Liver (tissue), 9 donors: ENCODE measurements around the gene ZNF219. TPM values are rescaled to one million over a fixed set of nuclear protein-coding genes. Genes with fewer than 3 reads are reported as not detected.

Experiments
- DNase-seq: peaks from one replicate; pipeline ENCODE4 v3.0.0-alpha.2; 2017; ENCODE audit warnings: low spot score
- H3K27ac ChIP-seq, 2 donors: one replicate each; pipeline ENCODE4 v1.7.0; 2013; ENCODE audit warnings: inconsistent platforms in 2 of 2, low read length in 2 of 2, control low read depth in 1 of 2, low read depth in 1 of 2, mild to moderate bottlenecking in 1 of 2
- H3K27me3 ChIP-seq, 4 donors: one replicate each; pipeline versions ENCODE4 v1.6.1 to v1.7.0; 2013; ENCODE audit warnings: low read length in 3 of 4, inconsistent platforms in 1 of 4, mild to moderate bottlenecking in 1 of 4, moderate library complexity in 1 of 4; ENCODE audit not compliant: control insufficient read depth in 4 of 4, insufficient read depth in 4 of 4
- H3K36me3 ChIP-seq, 4 donors: one replicate each; pipeline versions ENCODE4 v1.6.1 to v1.7.0; 2013; ENCODE audit warnings: low read length in 3 of 4, mild to moderate bottlenecking in 3 of 4, low read depth in 1 of 4, moderate library complexity in 1 of 4; ENCODE audit not compliant: control insufficient read depth in 4 of 4, insufficient read depth in 3 of 4
- H3K4me1 ChIP-seq, 4 donors: one replicate each; pipeline versions ENCODE4 v1.6.1 to v1.7.0; 2013; ENCODE audit warnings: low read length in 3 of 4, mild to moderate bottlenecking in 3 of 4, moderate library complexity in 1 of 4; ENCODE audit not compliant: control insufficient read depth in 4 of 4, insufficient read depth in 4 of 4
- H3K4me3 ChIP-seq, 3 donors: one replicate each; pipeline versions ENCODE4 v1.6.1 to v1.7.0; 2013; ENCODE audit warnings: low read length in 3 of 3, control low read depth in 1 of 3, low read depth in 1 of 3, mild to moderate bottlenecking in 1 of 3
- H3K9ac ChIP-seq, 2 donors: one replicate each; pipeline ENCODE4 v1.7.0; 2013; ENCODE audit warnings: low read length in 2 of 2, mild to moderate bottlenecking in 2 of 2, moderate library complexity in 2 of 2, control low read depth in 1 of 2, low read depth in 1 of 2
- H3K9me3 ChIP-seq, 4 donors: one replicate each; pipeline versions ENCODE4 v1.6.1 to v1.7.0; 2013; ENCODE audit warnings: low read length in 3 of 4; ENCODE audit not compliant: control insufficient read depth in 4 of 4
- EGR1 ChIP-seq, 2 donors: IDR thresholded peaks; 2 replicates each; pipeline ENCODE4 v1.6.1; 2016 to 2018; ENCODE audit warnings: antibody characterized with exemption in 2 of 2, low read depth in 2 of 2
- FOXA2 ChIP-seq: IDR thresholded peaks from 2 replicates; pipeline ENCODE4 v1.6.1; 2016; ENCODE audit warnings: antibody characterized with exemption
- HNF4A ChIP-seq, 2 donors: conservative IDR thresholded peaks; 2 replicates each; pipeline ENCODE4 v1.6.1; 2016; ENCODE audit warnings: antibody characterized with exemption in 2 of 2, mild to moderate bottlenecking in 2 of 2
- HNF4G ChIP-seq: IDR thresholded peaks from 2 replicates; pipeline ENCODE4 v1.6.1; 2016; ENCODE audit warnings: antibody characterized with exemption
- MAX ChIP-seq: IDR thresholded peaks from 2 replicates; pipeline ENCODE4 v1.6.1; 2016; ENCODE audit warnings: antibody characterized with exemption
- RAD21 ChIP-seq, 2 donors: IDR thresholded peaks; 2 replicates each; pipeline ENCODE4 v1.6.1; 2016; ENCODE audit warnings: antibody characterized with exemption in 2 of 2, mild to moderate bottlenecking in 2 of 2
- RXRA ChIP-seq, 2 donors: IDR thresholded peaks; 2 replicates each; pipeline ENCODE4 v1.6.1; 2017 to 2018; ENCODE audit warnings: antibody characterized with exemption in 2 of 2, mild to moderate bottlenecking in 1 of 2
- SP1 ChIP-seq: IDR thresholded peaks from 2 replicates; pipeline ENCODE4 v1.6.1; 2018; ENCODE audit warnings: antibody characterized with exemption, mild to moderate bottlenecking
- YY1 ChIP-seq: IDR thresholded peaks from 2 replicates; pipeline ENCODE4 v1.6.1; 2016; ENCODE audit warnings: antibody characterized with exemption, mild to moderate bottlenecking
- ZBTB33 ChIP-seq: IDR thresholded peaks from 2 replicates; pipeline ENCODE4 v1.6.1; 2016; ENCODE audit warnings: antibody characterized with exemption
- WGBS: extraction: QIAGEN DNeasy Blood & Tissue Kit; methylation state at CpG from one replicate; pipeline ENCODE4 v1.1.7; 2013; 5-methylcytosine and 5-hydroxymethylcytosine counted together
- polyA plus RNA-seq, 2 donors: library from polyadenylated mRNA; stranded (reverse) in 1 of 2; unstranded in 1 of 2; fragments of 200-250 nt in 1 of 2; fragments of >200 nt in 1 of 2; fragmentation: Nextera tagmentation in 1 of 2; extraction: Ambion mirVana in 1 of 2; gene quantifications; one replicate each; pipeline versions ENCODE4 v1.2.1 to v1.2.3, GENCODE V29; 2013 to 2015
- total RNA-seq, 2 donors: library from RNA; depleted of rRNA; stranded (reverse); fragments of >200 nt; gene quantifications; one replicate each; pipeline ENCODE4 v1.2.3, GENCODE V29; 2014
- TF ChIP-seq, protein P1 (sequence below): IDR thresholded peaks from 2 replicates; pipeline ENCODE4 v1.6.1; 2016; ENCODE audit warnings: antibody characterized with exemption
- TF ChIP-seq, protein P2 (sequence below): IDR thresholded peaks from 2 replicates; pipeline ENCODE4 v1.6.1; 2016; ENCODE audit warnings: antibody characterized with exemption, mild to moderate bottlenecking
- donor health status: healthy.
- donor health status: healthy.
- donor health status: healthy.
- donor health status: healthy.
- donor health status: healthy.

Gene ZNF219
- total and polyA plus RNA-seq, 4 donors: 1.3 to 10.5 (median 5.5) TPM

DNA sequence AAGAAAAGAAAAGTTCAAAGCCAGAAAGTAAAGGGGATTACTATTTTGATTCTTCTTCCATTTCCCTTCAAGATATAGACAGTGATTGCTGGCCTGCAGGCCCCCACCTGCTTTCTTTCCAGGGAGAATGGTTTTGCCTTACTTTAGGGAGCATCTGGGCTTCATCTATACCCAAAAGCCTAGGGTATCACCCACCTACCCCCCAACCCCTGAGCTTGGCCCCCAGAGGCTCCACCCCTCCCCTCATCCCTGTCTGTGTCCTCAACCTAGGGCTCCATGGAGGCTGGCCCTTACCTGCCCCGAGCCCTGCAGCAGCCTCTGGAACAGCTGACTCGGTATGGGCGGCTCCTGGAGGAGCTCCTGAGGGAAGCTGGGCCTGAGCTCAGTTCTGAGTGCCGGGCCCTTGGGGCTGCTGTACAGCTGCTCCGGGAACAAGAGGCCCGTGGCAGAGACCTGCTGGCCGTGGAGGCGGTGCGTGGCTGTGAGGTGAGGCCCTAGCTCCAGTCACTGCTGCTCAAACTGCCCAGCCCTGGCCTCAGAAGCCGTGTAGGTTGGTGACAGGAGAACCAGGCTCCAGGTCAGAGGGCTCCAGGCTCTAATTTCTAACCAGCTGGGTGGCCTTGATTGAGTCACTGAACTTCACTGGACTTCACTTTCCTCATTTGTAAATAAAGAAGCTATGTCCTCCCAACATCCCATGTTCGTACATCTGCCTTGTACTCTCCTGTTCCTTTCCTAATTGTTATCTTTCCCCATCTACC is 14.7 kb downstream of the ZNF219 start:
- Histone ChIP-seq H3K27ac (no peak overlapping the region), H3K4me3 (no peak overlapping the region), H3K9me3 (no peaks in the 10 kb centered on the region), H3K9ac (no peak overlapping the region), H3K36me3 (peaks cover 11 to 64% (median 45%) of the 10 kb centered on the region in 4 donors), H3K27me3 (no peaks in the 10 kb centered on the region), H3K4me1 (peaks cover 9 to 29% (median 18%) of the 10 kb centered on the region in 4 donors)
- TF ChIP-seq HNF4A (conservative IDR thresholded peaks at IDR 0.05): peak; percentile 39 to 40
- TF ChIP-seq SP1: peak; percentile 25
- no peak for TF ChIP-seq HNF4G
- no peak for TF ChIP-seq RAD21 (IDR thresholded peaks at IDR 0.05)
- peak; percentile 34 to 43 for TF ChIP-seq RXRA (IDR thresholded peaks at IDR 0.05)
- DNase-seq: no peak
- 79% methylated on average over 11 of the region's 11 CpGs for WGBS

DNA sequence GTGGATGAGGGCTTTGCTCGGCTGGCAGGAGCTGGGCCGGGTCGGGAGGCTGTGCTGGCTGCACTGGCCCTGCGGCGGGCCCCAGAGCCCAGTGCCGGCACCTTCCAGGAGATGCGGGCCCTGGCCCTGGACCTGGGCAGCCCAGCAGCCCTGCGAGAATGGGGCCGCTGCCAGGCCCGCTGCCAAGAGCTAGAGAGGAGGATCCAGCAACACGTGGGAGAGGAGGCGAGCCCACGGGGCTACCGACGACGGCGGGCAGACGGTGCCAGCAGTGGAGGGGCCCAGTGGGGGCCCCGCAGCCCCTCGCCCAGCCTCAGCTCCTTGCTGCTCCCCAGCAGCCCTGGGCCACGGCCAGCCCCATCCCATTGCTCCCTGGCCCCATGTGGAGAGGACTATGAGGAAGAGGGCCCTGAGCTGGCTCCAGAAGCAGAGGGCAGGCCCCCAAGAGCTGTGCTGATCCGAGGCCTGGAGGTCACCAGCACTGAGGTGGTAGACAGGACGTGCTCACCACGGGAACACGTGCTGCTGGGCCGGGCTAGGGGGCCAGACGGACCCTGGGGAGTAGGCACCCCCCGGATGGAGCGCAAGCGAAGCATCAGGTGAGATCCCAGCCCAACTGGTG is 16.8 kb downstream of the ZNF219 start:
- Histone ChIP-seq H3K27me3 (no peaks in the 10 kb centered on the region), H3K36me3 (peaks cover 5 to 74% (median 42%) of the 10 kb centered on the region in 4 donors), H3K9me3 (no peaks in the 10 kb centered on the region), H3K27ac (no peak overlapping the region), H3K9ac (no peak overlapping the region), H3K4me3 (no peak overlapping the region), H3K4me1 (peaks cover 9 to 29% (median 18%) of the 10 kb centered on the region in 4 donors)
- TF ChIP-seq HNF4A (conservative IDR thresholded peaks at IDR 0.05): no peak
- TF ChIP-seq, protein P1, sequence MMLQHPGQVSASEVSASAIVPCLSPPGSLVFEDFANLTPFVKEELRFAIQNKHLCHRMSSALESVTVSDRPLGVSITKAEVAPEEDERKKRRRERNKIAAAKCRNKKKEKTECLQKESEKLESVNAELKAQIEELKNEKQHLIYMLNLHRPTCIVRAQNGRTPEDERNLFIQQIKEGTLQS: no peak
- no peak for TF ChIP-seq YY1
- TF ChIP-seq FOXA2: no peak
- TF ChIP-seq, protein P2, sequence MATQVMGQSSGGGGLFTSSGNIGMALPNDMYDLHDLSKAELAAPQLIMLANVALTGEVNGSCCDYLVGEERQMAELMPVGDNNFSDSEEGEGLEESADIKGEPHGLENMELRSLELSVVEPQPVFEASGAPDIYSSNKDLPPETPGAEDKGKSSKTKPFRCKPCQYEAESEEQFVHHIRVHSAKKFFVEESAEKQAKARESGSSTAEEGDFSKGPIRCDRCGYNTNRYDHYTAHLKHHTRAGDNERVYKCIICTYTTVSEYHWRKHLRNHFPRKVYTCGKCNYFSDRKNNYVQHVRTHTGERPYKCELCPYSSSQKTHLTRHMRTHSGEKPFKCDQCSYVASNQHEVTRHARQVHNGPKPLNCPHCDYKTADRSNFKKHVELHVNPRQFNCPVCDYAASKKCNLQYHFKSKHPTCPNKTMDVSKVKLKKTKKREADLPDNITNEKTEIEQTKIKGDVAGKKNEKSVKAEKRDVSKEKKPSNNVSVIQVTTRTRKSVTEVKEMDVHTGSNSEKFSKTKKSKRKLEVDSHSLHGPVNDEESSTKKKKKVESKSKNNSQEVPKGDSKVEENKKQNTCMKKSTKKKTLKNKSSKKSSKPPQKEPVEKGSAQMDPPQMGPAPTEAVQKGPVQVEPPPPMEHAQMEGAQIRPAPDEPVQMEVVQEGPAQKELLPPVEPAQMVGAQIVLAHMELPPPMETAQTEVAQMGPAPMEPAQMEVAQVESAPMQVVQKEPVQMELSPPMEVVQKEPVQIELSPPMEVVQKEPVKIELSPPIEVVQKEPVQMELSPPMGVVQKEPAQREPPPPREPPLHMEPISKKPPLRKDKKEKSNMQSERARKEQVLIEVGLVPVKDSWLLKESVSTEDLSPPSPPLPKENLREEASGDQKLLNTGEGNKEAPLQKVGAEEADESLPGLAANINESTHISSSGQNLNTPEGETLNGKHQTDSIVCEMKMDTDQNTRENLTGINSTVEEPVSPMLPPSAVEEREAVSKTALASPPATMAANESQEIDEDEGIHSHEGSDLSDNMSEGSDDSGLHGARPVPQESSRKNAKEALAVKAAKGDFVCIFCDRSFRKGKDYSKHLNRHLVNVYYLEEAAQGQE: no peak
- no peak for TF ChIP-seq RXRA (IDR thresholded peaks at IDR 0.05)
- no peak for TF ChIP-seq SP1
- TF ChIP-seq EGR1 (IDR thresholded peaks at IDR 0.05; ENCODE audit: low read depth in 2 of 2): no peak
- TF ChIP-seq MAX: no peak
- TF ChIP-seq ZBTB33: no peak
- DNase-seq: no peak
- WGBS: 90% methylated on average over 30 of the region's 30 CpGs
